CD4-positive, alpha-beta T cell treated with Interferon alpha-2 for 1 hour (primary cell): ENCODE measurements around the gene KPNA4.
"Not testable (repeated sequence)": the region's sequence is repeated elsewhere in the genome, so short reads cannot be mapped to it uniquely, and the experiment has no call there.

Experiments
- DNase-seq, 2 donors: peaks; one replicate each; pipeline ENCODE4 v3.0.0-alpha.2; 2020 to 2022

Gene KPNA4

GRCh38 chr3:160565442-160566403, at the start of gene KPNA4:
Gene KPNA4, minus strand, starts transcription at chr3:160565571. Its CDS starts 289 bp downstream, at chr3:160565282.
- DNase-seq, result peak; percentile 97 to 98

- DNase-seq, result no peak
Measured at GRCh38 chr3:160613661-160614060, 48.3 kb upstream of the KPNA4 start.

GRCh38 chr3:160612386-160613075, 47.2 kb upstream of the KPNA4 start:
- DNase-seq, result no peak

- no peak for DNase-seq
Measured at GRCh38 chr3:160611141-160611540, 45.8 kb upstream of the KPNA4 start.

GRCh38 chr3:160608870-160609269, 43.5 kb upstream of the KPNA4 start:
- DNase-seq, result no peak

- DNase-seq, result no peak
Measured at GRCh38 chr3:160607826-160608225, 42.5 kb upstream of the KPNA4 start.

- no peak for DNase-seq
Measured at GRCh38 chr3:160605315-160605714, 39.9 kb upstream of the KPNA4 start.

- not testable (repeated sequence) for DNase-seq
Measured at GRCh38 chr3:160603845-160604244, 38.5 kb upstream of the KPNA4 start.

GRCh38 chr3:160602259-160602658, 36.9 kb upstream of the KPNA4 start:
- DNase-seq, result no peak

- DNase-seq, result no peak
Measured at GRCh38 chr3:160601288-160601687, 35.9 kb upstream of the KPNA4 start.

GRCh38 chr3:160598865-160599264, 33.5 kb upstream of the KPNA4 start:
- no peak for DNase-seq

GRCh38 chr3:160588023-160588422, 22.7 kb upstream of the KPNA4 start:
- no peak for DNase-seq

GRCh38 chr3:160587105-160587504, 21.7 kb upstream of the KPNA4 start:
- no peak for DNase-seq

- no peak for DNase-seq
Measured at GRCh38 chr3:160586679-160587078, 21.3 kb upstream of the KPNA4 start.

- no peak for DNase-seq
Measured at GRCh38 chr3:160583451-160583850, 18.1 kb upstream of the KPNA4 start.

- DNase-seq, result no peak
Measured at GRCh38 chr3:160580938-160581337, 15.6 kb upstream of the KPNA4 start.

GRCh38 chr3:160577556-160578195, 12.3 kb upstream of the KPNA4 start:
- DNase-seq, result no peak

GRCh38 chr3:160577093-160577492, 11.7 kb upstream of the KPNA4 start:
- no peak for DNase-seq

GRCh38 chr3:160576621-160577020, 11.2 kb upstream of the KPNA4 start:
- DNase-seq, result no peak

GRCh38 chr3:160575589-160575988, 10.2 kb upstream of the KPNA4 start:
- DNase-seq, result no peak

GRCh38 chr3:160574636-160575035, 9.3 kb upstream of the KPNA4 start:
- DNase-seq, result no peak

- not testable (repeated sequence) for DNase-seq
Measured at GRCh38 chr3:160573955-160574525, 8.7 kb upstream of the KPNA4 start.
